ENCODE results near the gene GPC3. TPM values are rescaled to one million over a fixed set of nuclear protein-coding genes. Genes with fewer than 3 reads are reported as not detected.

GPC3 gene
- total RNA-seq, 2 experiments from 2014 or later: 0.58 to 0.63 TPM

DNA sequence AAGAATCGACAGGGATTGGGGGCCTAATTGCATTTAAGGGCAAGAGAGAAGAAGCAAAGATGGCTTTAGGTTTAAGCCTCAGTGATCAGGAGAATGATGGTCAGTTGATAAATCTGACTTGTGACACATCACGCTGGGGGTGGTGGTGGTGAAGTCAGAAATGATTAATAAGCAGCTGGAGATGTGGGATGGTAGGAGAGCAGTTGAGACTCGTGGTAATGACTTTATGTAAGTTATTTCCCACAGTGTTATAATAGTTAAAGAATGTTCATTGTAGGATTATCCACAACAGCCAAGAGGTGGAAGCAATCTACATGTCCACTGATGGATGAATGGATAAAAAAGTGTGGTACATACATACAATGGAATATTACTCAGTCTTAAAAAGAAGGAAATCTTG lies 391.2 kb downstream of the GPC3 start:
- TF ChIP-seq, protein P1, sequence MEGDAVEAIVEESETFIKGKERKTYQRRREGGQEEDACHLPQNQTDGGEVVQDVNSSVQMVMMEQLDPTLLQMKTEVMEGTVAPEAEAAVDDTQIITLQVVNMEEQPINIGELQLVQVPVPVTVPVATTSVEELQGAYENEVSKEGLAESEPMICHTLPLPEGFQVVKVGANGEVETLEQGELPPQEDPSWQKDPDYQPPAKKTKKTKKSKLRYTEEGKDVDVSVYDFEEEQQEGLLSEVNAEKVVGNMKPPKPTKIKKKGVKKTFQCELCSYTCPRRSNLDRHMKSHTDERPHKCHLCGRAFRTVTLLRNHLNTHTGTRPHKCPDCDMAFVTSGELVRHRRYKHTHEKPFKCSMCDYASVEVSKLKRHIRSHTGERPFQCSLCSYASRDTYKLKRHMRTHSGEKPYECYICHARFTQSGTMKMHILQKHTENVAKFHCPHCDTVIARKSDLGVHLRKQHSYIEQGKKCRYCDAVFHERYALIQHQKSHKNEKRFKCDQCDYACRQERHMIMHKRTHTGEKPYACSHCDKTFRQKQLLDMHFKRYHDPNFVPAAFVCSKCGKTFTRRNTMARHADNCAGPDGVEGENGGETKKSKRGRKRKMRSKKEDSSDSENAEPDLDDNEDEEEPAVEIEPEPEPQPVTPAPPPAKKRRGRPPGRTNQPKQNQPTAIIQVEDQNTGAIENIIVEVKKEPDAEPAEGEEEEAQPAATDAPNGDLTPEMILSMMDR (IDR thresholded peaks at IDR 0.05): no peak
- no peak for ATAC-seq
- intact Hi-C loops (cut with micrococcal nuclease): no loop called here
- Mint-ChIP-seq H3K36me3 (ENCODE audit: low read depth) (no peaks in the 10 kb centered on the region), H3K9me3 (no peaks in the 10 kb centered on the region), H3K27ac (no peak overlapping the region), H3K27me3 (no peaks in the 10 kb centered on the region), H3K4me3 (no peak overlapping the region), H3K4me1 (ENCODE audit: low read depth) (no peaks in the 10 kb centered on the region)
- no peak for DNase-seq
- POLR2A ChIA-PET: no interaction called here
- CTCF ChIA-PET: no interaction called here

DNA sequence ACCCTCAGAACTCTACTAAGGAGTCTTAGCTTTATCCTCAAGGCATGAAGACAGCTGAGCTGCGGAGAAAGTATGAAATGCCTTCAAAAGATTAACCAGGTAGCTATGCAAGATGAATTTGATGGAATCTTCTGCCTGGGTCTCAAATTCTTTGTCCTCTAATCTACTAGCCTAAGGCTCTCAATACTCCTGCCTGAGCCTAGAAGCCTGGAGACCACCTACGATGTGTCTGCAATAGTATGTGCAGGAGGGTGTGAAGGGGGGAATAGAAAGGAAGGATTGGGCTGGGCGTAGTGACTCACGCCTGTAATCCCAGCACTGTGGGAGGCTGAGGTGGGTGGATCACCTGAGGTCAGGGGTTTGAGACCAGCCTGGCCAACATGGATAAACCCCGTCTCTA lies 391.9 kb downstream of the GPC3 start:
- POLR2A ChIA-PET: no interaction called here
- DNase-seq (no peak), ATAC-seq (no peak)
- no peak overlapping the region for H3K27ac Mint-ChIP-seq
- H3K36me3 Mint-ChIP-seq (ENCODE audit: low read depth): no peaks in the 10 kb centered on the region
- no peaks in the 10 kb centered on the region for H3K4me1 Mint-ChIP-seq (ENCODE audit: low read depth)
- no peaks in the 10 kb centered on the region for H3K27me3 Mint-ChIP-seq
- intact Hi-C loops (cut with micrococcal nuclease): no loop called here
- TF ChIP-seq, protein P1 (IDR thresholded peaks at IDR 0.05): no peak
- CTCF ChIA-PET: no interaction called here
- no peak overlapping the region for H3K4me3 Mint-ChIP-seq
- H3K9me3 Mint-ChIP-seq: no peaks in the 10 kb centered on the region

DNA sequence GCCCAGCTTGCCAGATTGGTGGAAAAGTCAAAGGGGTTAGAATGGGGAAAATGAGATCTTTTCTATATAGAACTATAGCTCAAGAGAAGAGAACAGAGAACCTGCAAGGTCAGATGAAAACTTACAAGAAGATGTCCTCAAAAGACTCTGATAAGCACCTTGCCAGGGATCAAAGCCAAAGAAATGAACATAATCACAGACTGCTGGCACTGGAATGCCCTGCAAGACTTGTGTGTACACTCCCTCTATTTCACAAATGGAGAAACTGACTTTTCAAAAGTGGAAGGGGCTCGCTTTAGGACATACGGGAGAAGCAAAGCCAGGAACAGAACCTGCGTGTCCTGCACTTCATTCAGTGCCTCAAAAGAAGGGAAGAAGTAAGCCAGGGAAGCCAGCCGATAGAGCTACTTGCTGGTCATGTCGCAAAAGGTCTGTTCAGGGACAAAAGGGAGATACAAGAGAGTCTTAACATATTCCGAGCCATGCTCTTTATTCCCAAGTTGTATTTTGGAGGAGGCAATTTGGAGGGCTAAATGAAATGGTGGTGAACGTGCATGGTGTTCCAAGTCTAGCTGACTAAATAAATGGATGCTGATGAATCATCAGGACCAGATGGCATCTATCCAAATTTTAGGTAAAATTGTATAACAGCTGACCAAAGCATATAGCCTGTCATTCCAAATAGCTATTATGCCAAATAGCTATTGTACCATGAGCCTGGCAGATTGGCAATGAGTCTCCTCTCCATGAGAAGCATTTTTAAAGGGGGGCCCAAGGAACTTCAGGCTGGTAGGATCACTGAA lies 394.5 kb downstream of the GPC3 start:
- TF ChIP-seq, protein P1 (IDR thresholded peaks at IDR 0.05): no peak
- ChIA-PET CTCF (no interaction called here), POLR2A (no interaction called here)
- Mint-ChIP-seq H3K27ac (no peak overlapping the region), H3K4me1 (ENCODE audit: low read depth) (no peaks in the 10 kb centered on the region), H3K9me3 (no peaks in the 10 kb centered on the region), H3K27me3 (no peaks in the 10 kb centered on the region), H3K4me3 (no peak overlapping the region), H3K36me3 (ENCODE audit: low read depth) (no peaks in the 10 kb centered on the region)
- DNase-seq (no peak), ATAC-seq (no peak)
- intact Hi-C loops (cut with micrococcal nuclease): no loop called here

DNA sequence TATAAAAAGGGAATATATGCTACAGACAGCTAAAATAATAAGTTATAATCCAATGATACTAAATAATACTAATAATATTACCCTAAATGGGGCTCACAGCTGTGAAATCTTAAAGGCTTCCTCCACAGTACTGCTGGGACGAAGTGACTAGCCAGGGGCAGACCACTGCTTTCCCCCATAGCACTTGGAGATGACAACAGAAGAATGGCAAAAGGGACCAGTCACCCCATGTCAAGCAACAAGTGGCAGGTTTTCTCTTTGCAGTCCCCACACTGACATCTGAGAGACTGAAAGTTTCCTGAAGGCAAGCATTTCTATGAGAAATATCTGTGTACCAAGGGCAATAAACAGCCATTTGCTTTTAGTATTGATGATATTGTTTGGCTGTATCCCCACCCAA lies 396.6 kb downstream of the GPC3 start:
- no peaks in the 10 kb centered on the region for H3K36me3 Mint-ChIP-seq (ENCODE audit: low read depth)
- H3K9me3 Mint-ChIP-seq: no peaks in the 10 kb centered on the region
- CTCF ChIA-PET: no interaction called here
- H3K27ac Mint-ChIP-seq: no peak overlapping the region
- no peaks in the 10 kb centered on the region for H3K27me3 Mint-ChIP-seq
- POLR2A ChIA-PET: no interaction called here
- TF ChIP-seq, protein P1 (IDR thresholded peaks at IDR 0.05): no peak
- DNase-seq: no peak
- no peak overlapping the region for H3K4me3 Mint-ChIP-seq
- no peak for ATAC-seq
- H3K4me1 Mint-ChIP-seq (ENCODE audit: low read depth): no peaks in the 10 kb centered on the region
- intact Hi-C loops (cut with micrococcal nuclease): no loop called here

DNA sequence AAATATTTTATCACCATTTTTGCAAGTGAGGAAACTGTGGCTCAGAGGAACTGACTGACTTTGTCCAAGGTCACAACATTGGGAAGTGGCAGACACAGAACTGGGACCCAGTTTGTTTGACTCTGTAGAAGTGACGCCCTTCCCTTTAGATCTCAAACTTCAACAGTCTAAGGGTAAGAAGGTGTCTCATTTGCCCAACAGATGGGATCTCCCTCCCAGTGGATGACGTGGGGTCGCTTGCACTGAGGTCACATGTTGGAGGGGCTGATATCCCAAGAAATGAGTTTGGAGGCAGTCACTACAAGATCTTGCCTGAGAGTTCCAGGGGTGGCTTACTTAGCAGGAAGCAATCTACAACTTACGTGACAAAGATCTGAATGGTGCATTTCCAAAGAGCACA lies 397.6 kb downstream of the GPC3 start:
- intact Hi-C loops (cut with micrococcal nuclease): no loop called here
- Mint-ChIP-seq H3K9me3 (no peaks in the 10 kb centered on the region), H3K27me3 (no peaks in the 10 kb centered on the region), H3K36me3 (ENCODE audit: low read depth) (no peaks in the 10 kb centered on the region), H3K4me1 (ENCODE audit: low read depth) (no peaks in the 10 kb centered on the region), H3K27ac (no peak overlapping the region), H3K4me3 (no peak overlapping the region)
- POLR2A ChIA-PET: no interaction called here
- DNase-seq (no peak), ATAC-seq (no peak)
- TF ChIP-seq, protein P1 (IDR thresholded peaks at IDR 0.05): no peak
- CTCF ChIA-PET: no interaction called here

All from activated CD8-positive, alpha-beta T cell treated with anti-CD3 and anti-CD28 coated beads for 36 hours (primary cell).